Activated B cell treated with CpG ODN at 0.5 μM for 24 hours (primary cell): ENCODE data around the gene EXOC3. TPM values are rescaled to one million over a fixed set of nuclear protein-coding genes. Genes with fewer than 3 reads are reported as not detected.

Experiments
- ATAC-seq: fragments of 200-7000 bp; cut with Tn5 transposase; one replicate; pipeline ENCODE4 v1.10.0; 2021; ENCODE audit warnings: low read depth, mild to moderate bottlenecking, moderate library complexity
- CTCF ChIA-PET: fragments of 350-600 bp; sonication (Branson Sonifier 250); formaldehyde crosslinking; loops from one replicate; lab custom pipeline; 2021; ENCODE audit warnings: antibody characterized with exemption; lab: Charles Lee
- POLR2A ChIA-PET: fragments of 350-600 bp; sonication (Branson Sonifier 250); formaldehyde crosslinking; loops from one replicate; lab custom pipeline; 2021; ENCODE audit warnings: antibody characterized with exemption; lab: Charles Lee
- DNase-seq: peaks from one replicate; pipeline ENCODE4 v3.0.0; 2022
- H3K27ac Mint-ChIP-seq: one replicate; pipeline ENCODE4 v1.8.0; 2020; ENCODE audit warnings: mixed read lengths
- H3K27me3 Mint-ChIP-seq: one replicate; pipeline ENCODE4 v1.8.0; 2021; ENCODE audit warnings: mixed read lengths
- H3K36me3 Mint-ChIP-seq: one replicate; pipeline ENCODE4 v1.8.0; 2021; ENCODE audit warnings: low read depth, mixed read lengths
- H3K4me1 Mint-ChIP-seq: one replicate; pipeline ENCODE4 v1.8.0; 2021; ENCODE audit warnings: mixed read lengths
- H3K4me3 Mint-ChIP-seq: one replicate; pipeline ENCODE4 v1.8.0; 2020; ENCODE audit warnings: mild to moderate bottlenecking, mixed read lengths
- H3K9me3 Mint-ChIP-seq: one replicate; pipeline ENCODE4 v1.8.0; 2020; ENCODE audit warnings: mixed read lengths
- CTCF ChIP-seq: fragments of 200-600 bp; IDR thresholded peaks from one replicate; pipeline ENCODE4 v1.8.0; 2022; ENCODE audit warnings: antibody characterized with exemption, mild to moderate bottlenecking
- intact Hi-C: fragments of 100-400 bp; cut with micrococcal nuclease; formaldehyde crosslinking; loops from one replicate; pipeline ENCODE4 v1.15.1; 2024
- total RNA-seq: library from RNA; stranded (reverse); gene quantifications from 2 replicates; pipeline ENCODE4 v1.2.3, GENCODE V29; 2022

Gene EXOC3
- total RNA-seq, 1 donor from 2014 or later: 79.6 TPM

DNA sequence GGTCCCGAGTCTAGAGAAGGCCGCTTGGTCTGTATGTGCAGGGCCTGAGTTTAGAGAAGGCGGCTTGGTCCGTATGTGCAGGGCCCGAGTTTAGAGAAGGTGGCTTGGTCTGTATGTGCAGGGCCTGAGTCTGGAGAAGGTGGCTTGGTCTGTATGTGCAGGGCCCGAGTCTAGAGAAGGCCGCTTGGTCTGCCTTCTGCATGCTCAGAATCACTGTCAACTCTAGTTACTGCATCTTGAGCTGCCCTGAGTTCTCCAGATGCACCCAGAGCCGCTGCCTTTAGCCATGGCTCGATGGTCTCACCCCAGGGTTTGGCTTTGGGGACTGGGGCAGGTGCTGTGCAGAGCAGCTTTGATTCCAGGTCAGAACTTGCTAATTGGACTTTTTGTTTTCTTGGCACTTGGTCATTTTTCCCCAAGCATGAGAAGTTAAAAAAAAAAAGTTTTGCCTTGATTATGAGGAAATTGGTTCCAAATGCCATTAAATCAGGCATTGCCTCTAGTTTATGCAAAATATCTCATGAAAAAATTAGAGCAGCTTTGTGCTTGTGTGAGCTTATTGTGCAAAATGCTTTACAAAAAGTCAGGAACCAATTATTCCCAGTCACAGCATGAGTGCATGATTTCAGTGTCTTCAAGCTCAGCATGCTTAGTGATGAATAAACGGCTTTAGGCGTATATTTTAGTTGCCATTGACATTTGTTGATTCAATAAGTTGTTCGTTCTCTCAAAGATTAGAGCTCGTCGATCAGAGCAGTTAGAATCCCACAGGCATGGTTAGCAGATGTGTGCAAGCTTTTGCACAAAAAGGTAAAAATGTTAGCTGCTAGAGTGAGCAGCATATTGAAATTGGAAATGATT is 25.4 kb upstream of the EXOC3 start:
- TF ChIP-seq CTCF: no peak
- Mint-ChIP-seq H3K27me3 (peaks cover 3% of the 10 kb centered on the region), H3K4me1 (peaks cover 8% of the 10 kb centered on the region), H3K9me3 (no peaks in the 10 kb centered on the region), H3K4me3 (no peak overlapping the region), H3K36me3 (no peaks in the 10 kb centered on the region), H3K27ac (no peak overlapping the region)
- ChIA-PET POLR2A (no interaction called here), CTCF (interaction anchor here (1.4 kb wide), 1 partner anchor 14 kb away, joined by 3 read pairs; no protein-coding TSS in a partner anchor)
- ATAC-seq (no peak), DNase-seq (no peak)
- intact Hi-C loops: no loop called here

- Mint-ChIP-seq H3K36me3 (no peaks in the 10 kb centered on the region), H3K9me3 (no peaks in the 10 kb centered on the region), H3K27me3 (peaks cover 3% of the 10 kb centered on the region), H3K4me1 (peaks cover 9% of the 10 kb centered on the region), H3K4me3 (no peak overlapping the region), H3K27ac (no peak overlapping the region)
- TF ChIP-seq CTCF: no peak
- ChIA-PET CTCF (interaction anchor here (1.7 kb wide), 1 partner anchor 16 kb away, joined by 3 read pairs; no protein-coding TSS in a partner anchor), POLR2A (interaction anchor here (0.5 kb wide), 1 partner anchor 148 kb away, joined by 9 read pairs; no protein-coding TSS in a partner anchor)
- intact Hi-C loops: no loop called here
- no peak for ATAC-seq
- DNase-seq: peak; percentile 3
Measured at GRCh38 chr5:418162-419121, 24.5 kb upstream of the EXOC3 start.

DNA sequence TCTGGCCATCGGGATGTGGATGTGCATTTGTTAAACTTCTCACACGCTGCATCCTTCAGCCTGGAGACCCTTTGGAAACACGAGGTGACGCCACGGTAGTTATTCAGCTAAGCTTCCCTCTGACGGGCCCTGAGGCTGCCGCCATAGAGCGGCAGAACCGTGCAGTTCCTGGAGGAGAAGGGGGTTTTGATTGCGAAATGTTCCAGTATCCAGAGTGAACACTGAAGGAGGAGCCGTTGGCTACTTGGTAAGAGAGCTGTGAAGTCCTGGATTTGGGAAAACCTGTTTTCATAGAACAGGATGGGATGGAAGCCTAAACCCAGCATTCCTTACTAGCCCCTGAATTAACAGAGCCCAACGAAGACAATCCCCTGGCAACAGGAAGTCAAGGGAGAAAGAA is 23.0 kb upstream of the EXOC3 start:
- intact Hi-C loops: no loop called here
- no peak for TF ChIP-seq CTCF
- DNase-seq: no peak
- Mint-ChIP-seq H3K4me1 (peaks cover 14% of the 10 kb centered on the region), H3K4me3 (no peak overlapping the region), H3K27ac (no peak overlapping the region), H3K27me3 (peaks cover 3% of the 10 kb centered on the region), H3K9me3 (no peaks in the 10 kb centered on the region), H3K36me3 (no peaks in the 10 kb centered on the region)
- POLR2A ChIA-PET: no interaction called here
- no peak for ATAC-seq
- CTCF ChIA-PET: interaction anchor here (1.7 kb wide), 1 partner anchor 14 kb away, joined by 3 read pairs; no protein-coding TSS in a partner anchor

DNA sequence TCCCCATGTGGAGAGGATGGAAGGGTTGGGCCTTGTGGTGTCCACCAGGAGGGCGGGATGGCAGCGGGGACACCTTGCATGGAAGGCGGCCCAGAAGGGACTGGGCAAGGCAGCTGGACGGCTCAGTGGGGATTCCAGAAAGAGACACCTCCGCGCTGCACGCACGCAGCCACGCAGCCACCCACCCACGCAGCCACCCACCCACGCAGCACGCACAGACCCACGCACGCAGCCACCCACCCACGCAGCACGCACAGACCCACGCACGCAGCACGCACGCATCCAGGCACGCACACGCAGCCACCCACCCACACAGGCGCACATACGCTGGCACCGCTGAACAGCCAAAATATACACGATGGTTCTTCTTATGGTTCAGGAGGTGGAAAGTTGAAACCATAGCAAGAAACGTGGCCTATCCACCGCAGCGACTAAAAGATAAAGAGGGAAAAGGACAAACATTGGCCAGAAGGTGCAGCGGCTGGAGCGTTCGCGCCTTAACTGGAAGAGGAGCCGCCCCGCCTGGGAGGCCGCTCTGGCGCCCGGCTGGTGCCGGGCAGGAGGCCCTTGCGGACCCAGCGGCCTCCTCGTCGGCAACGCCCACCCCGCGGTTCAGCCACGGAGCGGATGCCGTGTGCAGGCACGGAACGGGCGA is 22.2 kb upstream of the EXOC3 start:
- peaks cover 17% of the 10 kb centered on the region for H3K4me1 Mint-ChIP-seq
- H3K27me3 Mint-ChIP-seq: peaks cover 3% of the 10 kb centered on the region
- ChIA-PET CTCF (no interaction called here), POLR2A (no interaction called here)
- H3K4me3 Mint-ChIP-seq: no peak overlapping the region
- intact Hi-C loops: no loop called here
- ATAC-seq: no peak
- no peak for DNase-seq
- H3K27ac Mint-ChIP-seq: no peak overlapping the region
- no peak for TF ChIP-seq CTCF
- no peaks in the 10 kb centered on the region for H3K36me3 Mint-ChIP-seq
- H3K9me3 Mint-ChIP-seq: no peaks in the 10 kb centered on the region
